Measurements from ENCODE around the gene RAP2C.

RAP2C gene

DNA sequence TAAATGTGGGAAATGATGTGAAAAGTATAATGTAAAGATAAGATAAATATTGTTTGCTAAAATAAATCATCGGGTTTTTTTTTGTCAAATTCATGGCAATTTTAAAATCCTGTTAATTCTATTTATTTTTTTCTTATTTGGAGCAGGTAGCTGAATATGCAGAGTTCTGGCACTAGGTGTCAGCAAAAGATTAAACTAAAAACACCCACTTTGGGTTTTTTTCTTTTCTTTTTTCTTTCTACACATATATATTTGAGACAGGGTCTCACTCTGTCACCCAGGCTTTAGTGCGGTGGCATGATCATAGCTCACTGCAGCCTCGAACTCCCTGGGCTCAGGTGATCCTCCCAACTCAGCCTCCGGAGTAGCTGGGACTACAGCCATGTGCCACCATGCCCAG lies 6.9 kb upstream of the RAP2C start:
- H3K27me3 ChIP-seq (ENCODE audit: control insufficient read depth in 5 of 5, insufficient read depth in 4 of 5, low read length in 5 of 5): peaks cover 0 to 3% (median 0%) of the 10 kb centered on the region in 5 donors
- H3K4me3 ChIP-seq (ENCODE audit: low read depth in 1 of 5, low read length in 5 of 5): no peak overlapping the region
- peaks cover 0 to 14% (median 4%) of the 10 kb centered on the region in 5 donors for H3K4me1 ChIP-seq (ENCODE audit: control insufficient read depth in 5 of 5, insufficient read depth in 5 of 5, low read length in 5 of 5)
- no peak overlapping the region for H3K27ac ChIP-seq (ENCODE audit: low read depth, low read length)
- H3K9ac ChIP-seq (ENCODE audit: low read length in 5 of 5): no peak overlapping the region
- H3K36me3 ChIP-seq (ENCODE audit: control insufficient read depth in 5 of 5, insufficient read depth in 5 of 5, low read length in 5 of 5): no peaks in the 10 kb centered on the region
- no peaks in the 10 kb centered on the region for H3K9me3 ChIP-seq (ENCODE audit: control insufficient read depth in 5 of 5, low read length in 5 of 5)

DNA sequence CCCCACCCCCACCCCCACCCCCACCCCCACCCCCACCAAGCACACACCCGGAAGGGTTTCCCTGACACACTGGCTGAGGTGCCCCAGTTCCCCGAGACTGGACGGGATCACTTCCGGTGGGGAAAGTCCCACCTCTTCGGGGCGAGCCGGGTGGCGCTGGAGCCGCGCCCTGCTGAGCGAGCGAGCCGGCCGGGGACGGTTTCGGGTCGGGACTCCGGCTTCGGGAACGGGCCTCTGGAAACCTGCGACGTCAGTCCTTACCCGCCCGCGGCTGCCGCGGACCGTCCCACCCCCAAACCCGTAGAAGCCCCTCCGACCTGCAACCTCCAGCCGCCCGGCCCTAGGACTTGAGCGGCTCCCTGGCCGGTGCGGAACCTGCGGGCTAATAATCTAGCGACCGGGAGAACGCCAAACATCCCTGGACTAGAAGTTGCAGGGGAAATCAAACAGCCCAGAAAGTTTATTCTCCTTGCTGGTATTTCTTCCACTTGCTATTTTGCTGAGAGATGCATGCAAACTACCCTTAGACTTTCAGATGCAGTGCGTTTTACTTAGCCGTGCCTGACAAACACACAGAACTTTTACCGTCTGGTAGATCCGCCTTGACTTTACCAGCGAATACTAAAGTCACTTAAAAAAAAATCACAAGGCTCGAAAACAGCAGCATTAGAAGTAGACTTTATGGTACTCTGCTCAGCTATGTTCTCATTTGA lies 991 bp downstream of the RAP2C start:
- Histone ChIP-seq H3K27ac (ENCODE audit: low read depth, low read length) (peak overlapping the region; percentile 92), H3K9ac (ENCODE audit: low read length in 5 of 5) (peak overlapping the region; percentile 6 to 84 (median 76)), H3K4me1 (ENCODE audit: control insufficient read depth in 5 of 5, insufficient read depth in 5 of 5, low read length in 5 of 5) (peaks cover 0 to 21% (median 12%) of the 10 kb centered on the region in 5 donors), H3K9me3 (ENCODE audit: control insufficient read depth in 5 of 5, low read length in 5 of 5) (no peaks in the 10 kb centered on the region), H3K27me3 (ENCODE audit: control insufficient read depth in 5 of 5, insufficient read depth in 4 of 5, low read length in 5 of 5) (peaks cover 0 to 4% (median 2%) of the 10 kb centered on the region in 5 donors), H3K36me3 (ENCODE audit: control insufficient read depth in 5 of 5, insufficient read depth in 5 of 5, low read length in 5 of 5) (peaks cover 0 to 6% (median 0%) of the 10 kb centered on the region in 5 donors), H3K4me3 (ENCODE audit: low read depth in 1 of 5, low read length in 5 of 5) (peak overlapping the region; percentile 68 to 84 (median 74))

DNA sequence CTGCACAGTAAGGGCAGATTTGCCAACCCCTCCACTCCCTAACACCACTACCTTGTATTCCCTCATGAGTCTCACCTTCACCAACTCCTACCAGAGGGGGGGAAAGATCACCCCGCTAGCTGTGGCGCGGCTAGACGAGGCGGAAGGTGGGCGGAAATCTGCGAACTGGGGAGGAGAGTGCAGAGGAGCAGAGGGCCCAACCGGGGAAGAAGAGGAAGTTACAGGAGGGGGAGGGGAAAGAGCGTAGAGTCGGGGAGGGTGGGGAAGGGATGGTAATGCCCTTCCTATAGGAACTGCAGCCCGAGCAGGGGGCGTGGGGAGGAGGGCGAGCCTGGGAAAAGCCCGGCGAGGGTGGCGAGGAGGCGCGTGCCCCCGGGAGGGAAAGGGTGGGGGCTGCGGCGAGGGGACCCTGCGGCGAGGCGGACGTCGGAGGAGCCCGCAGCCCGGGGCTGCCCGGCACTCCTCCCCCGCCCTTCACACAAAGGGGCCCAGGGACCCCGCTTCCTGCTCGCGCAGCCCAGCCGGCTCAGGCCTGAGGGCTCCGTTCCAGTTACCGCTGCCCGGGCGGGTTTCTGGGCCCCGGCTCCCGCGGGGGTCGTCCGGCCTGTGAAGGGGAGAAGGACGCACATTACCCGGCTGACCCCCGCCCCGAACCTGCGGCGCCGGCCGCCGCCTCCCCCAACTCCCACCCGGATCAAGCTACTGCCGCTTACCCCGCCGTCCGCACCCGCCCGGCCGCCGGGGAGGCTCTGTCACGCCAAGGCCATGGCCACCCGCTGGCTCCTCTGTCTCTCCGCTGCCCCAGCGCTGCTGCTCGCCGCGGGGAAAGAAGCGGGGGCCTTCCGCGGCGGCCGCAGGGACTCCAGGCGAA lies 1.8 kb downstream of the RAP2C start:
- peaks cover 0 to 12% (median 0%) of the 10 kb centered on the region in 5 donors for H3K36me3 ChIP-seq (ENCODE audit: control insufficient read depth in 5 of 5, insufficient read depth in 5 of 5, low read length in 5 of 5)
- H3K9ac ChIP-seq (ENCODE audit: low read length in 5 of 5): peak overlapping the region; percentile 71 to 82 (median 71)
- no peaks in the 10 kb centered on the region for H3K9me3 ChIP-seq (ENCODE audit: control insufficient read depth in 5 of 5, low read length in 5 of 5)
- H3K27ac ChIP-seq (ENCODE audit: low read depth, low read length): peak overlapping the region; percentile 86
- peak overlapping the region; percentile 68 to 91 (median 75) for H3K4me3 ChIP-seq (ENCODE audit: low read depth in 1 of 5, low read length in 5 of 5)
- H3K4me1 ChIP-seq (ENCODE audit: control insufficient read depth in 5 of 5, insufficient read depth in 5 of 5, low read length in 5 of 5): peaks cover 0 to 23% (median 16%) of the 10 kb centered on the region in 5 donors
- H3K27me3 ChIP-seq (ENCODE audit: control insufficient read depth in 5 of 5, insufficient read depth in 4 of 5, low read length in 5 of 5): peaks cover 0 to 4% (median 0%) of the 10 kb centered on the region in 5 donors

DNA sequence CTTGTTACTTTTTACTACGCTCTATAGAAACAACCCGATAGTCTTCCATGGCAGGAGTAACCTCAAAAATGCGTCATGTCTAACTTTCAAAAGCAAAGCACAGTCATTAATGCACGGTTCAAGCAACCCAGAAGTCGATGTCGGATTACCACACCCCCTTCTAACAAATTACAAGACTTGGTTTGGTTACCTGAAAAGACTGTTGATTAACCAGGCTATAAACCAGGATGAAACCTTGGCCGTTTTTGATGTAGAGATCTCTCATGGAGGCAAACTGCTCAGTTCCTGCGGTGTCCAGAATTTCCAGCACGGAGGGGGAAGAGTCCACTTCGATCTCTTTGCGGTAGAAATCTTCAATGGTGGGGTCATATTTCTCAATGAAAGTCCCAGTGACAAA lies 2.4 kb downstream of the RAP2C start:
- H3K27me3 ChIP-seq (ENCODE audit: control insufficient read depth in 5 of 5, insufficient read depth in 4 of 5, low read length in 5 of 5): peaks cover 0 to 4% (median 0%) of the 10 kb centered on the region in 5 donors
- H3K4me1 ChIP-seq (ENCODE audit: control insufficient read depth in 5 of 5, insufficient read depth in 5 of 5, low read length in 5 of 5): peaks cover 0 to 23% (median 16%) of the 10 kb centered on the region in 5 donors
- peak overlapping the region; percentile 71 to 82 (median 71) for H3K9ac ChIP-seq (ENCODE audit: low read length in 5 of 5)
- H3K4me3 ChIP-seq (ENCODE audit: low read depth in 1 of 5, low read length in 5 of 5): peak overlapping the region; percentile 68 to 91 (median 75)
- no peaks in the 10 kb centered on the region for H3K9me3 ChIP-seq (ENCODE audit: control insufficient read depth in 5 of 5, low read length in 5 of 5)
- peaks cover 0 to 14% (median 0%) of the 10 kb centered on the region in 5 donors for H3K36me3 ChIP-seq (ENCODE audit: control insufficient read depth in 5 of 5, insufficient read depth in 5 of 5, low read length in 5 of 5)
- peak overlapping the region; percentile 86 for H3K27ac ChIP-seq (ENCODE audit: low read depth, low read length)

DNA sequence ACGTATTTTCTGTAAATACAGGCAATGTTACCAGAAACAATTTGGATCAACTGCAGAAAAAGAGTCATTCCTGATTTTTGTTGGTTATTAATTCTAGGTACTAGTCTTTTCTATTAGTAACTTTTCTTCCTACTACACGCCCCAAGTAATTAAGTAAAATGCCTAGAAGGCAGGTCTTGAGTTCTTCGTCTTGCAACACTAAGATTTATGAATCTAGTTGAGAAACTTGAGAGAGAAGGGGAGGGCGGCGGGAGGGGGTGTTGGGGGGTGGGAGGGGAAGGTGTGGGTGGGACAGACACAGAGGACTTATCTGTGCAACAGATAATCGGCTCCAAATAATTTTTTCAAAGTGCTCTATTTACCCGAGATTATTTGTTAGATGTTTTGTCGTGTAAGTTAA lies 3.0 kb downstream of the RAP2C start:
- peaks cover 0 to 16% (median 2%) of the 10 kb centered on the region in 5 donors for H3K36me3 ChIP-seq (ENCODE audit: control insufficient read depth in 5 of 5, insufficient read depth in 5 of 5, low read length in 5 of 5)
- peak overlapping the region in 3 of 5 donors; percentile 71 to 81 (median 71) for H3K9ac ChIP-seq (ENCODE audit: low read length in 5 of 5)
- no peaks in the 10 kb centered on the region for H3K9me3 ChIP-seq (ENCODE audit: control insufficient read depth in 5 of 5, low read length in 5 of 5)
- H3K27me3 ChIP-seq (ENCODE audit: control insufficient read depth in 5 of 5, insufficient read depth in 4 of 5, low read length in 5 of 5): peaks cover 0 to 4% (median 0%) of the 10 kb centered on the region in 5 donors
- H3K4me1 ChIP-seq (ENCODE audit: control insufficient read depth in 5 of 5, insufficient read depth in 5 of 5, low read length in 5 of 5): peaks cover 0 to 23% (median 16%) of the 10 kb centered on the region in 5 donors
- peak overlapping the region; percentile 68 to 91 (median 75) for H3K4me3 ChIP-seq (ENCODE audit: low read depth in 1 of 5, low read length in 5 of 5)
- H3K27ac ChIP-seq (ENCODE audit: low read depth, low read length): peak overlapping the region; percentile 86

DNA sequence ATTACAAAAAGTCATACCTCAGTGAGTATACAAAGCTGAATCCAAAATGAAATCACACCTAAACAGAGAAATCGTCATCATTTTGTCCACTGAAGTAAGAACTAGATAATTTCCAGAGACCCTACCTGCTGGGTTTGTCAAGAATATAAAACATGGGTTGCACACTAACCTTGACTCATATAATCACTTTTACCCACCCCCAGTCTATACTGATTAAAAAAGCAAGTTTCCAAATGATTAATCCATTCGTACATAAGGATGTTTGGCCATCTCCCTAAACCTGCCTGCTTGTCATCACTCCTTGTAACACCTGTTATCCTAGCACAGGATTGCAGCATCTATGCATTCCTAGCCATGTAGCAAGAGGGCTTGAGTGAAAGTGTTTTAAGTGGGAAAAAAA lies 4.7 kb downstream of the RAP2C start:
- no peaks in the 10 kb centered on the region for H3K9me3 ChIP-seq (ENCODE audit: control insufficient read depth in 5 of 5, low read length in 5 of 5)
- H3K36me3 ChIP-seq (ENCODE audit: control insufficient read depth in 5 of 5, insufficient read depth in 5 of 5, low read length in 5 of 5): peaks cover 0 to 17% (median 3%) of the 10 kb centered on the region in 5 donors
- peaks cover 0 to 7% (median 2%) of the 10 kb centered on the region in 5 donors for H3K27me3 ChIP-seq (ENCODE audit: control insufficient read depth in 5 of 5, insufficient read depth in 4 of 5, low read length in 5 of 5)
- H3K4me1 ChIP-seq (ENCODE audit: control insufficient read depth in 5 of 5, insufficient read depth in 5 of 5, low read length in 5 of 5): peaks cover 0 to 24% (median 15%) of the 10 kb centered on the region in 5 donors
- no peak overlapping the region for H3K27ac ChIP-seq (ENCODE audit: low read depth, low read length)
- no peak overlapping the region for H3K4me3 ChIP-seq (ENCODE audit: low read depth in 1 of 5, low read length in 5 of 5)
- no peak overlapping the region for H3K9ac ChIP-seq (ENCODE audit: low read length in 5 of 5)

DNA sequence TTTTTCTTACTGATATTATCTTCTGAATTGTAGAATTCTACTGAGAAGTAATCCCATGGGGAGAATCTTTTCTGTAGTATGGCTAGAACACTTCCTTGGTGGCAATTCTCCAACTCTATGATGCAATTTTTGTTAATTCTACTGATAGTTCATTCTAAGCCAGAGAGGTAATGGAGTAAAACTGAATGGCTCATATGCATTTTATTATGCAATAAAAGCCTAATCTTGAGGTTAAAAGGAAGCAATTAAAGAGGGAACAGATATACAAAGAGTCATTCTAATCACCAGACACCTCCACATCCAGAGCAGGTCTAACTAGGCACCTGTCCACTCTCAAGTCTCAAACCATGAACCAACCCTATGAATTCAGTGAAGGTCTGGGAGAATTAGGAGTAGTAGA lies 9.7 kb downstream of the RAP2C start:
- peaks cover 0 to 16% (median 8%) of the 10 kb centered on the region in 5 donors for H3K4me1 ChIP-seq (ENCODE audit: control insufficient read depth in 5 of 5, insufficient read depth in 5 of 5, low read length in 5 of 5)
- peaks cover 0 to 7% (median 6%) of the 10 kb centered on the region in 5 donors for H3K27me3 ChIP-seq (ENCODE audit: control insufficient read depth in 5 of 5, insufficient read depth in 4 of 5, low read length in 5 of 5)
- H3K9me3 ChIP-seq (ENCODE audit: control insufficient read depth in 5 of 5, low read length in 5 of 5): no peaks in the 10 kb centered on the region
- no peak overlapping the region for H3K9ac ChIP-seq (ENCODE audit: low read length in 5 of 5)
- H3K36me3 ChIP-seq (ENCODE audit: control insufficient read depth in 5 of 5, insufficient read depth in 5 of 5, low read length in 5 of 5): peaks cover 0 to 17% (median 3%) of the 10 kb centered on the region in 5 donors
- H3K4me3 ChIP-seq (ENCODE audit: low read depth in 1 of 5, low read length in 5 of 5): no peak overlapping the region
- no peak overlapping the region for H3K27ac ChIP-seq (ENCODE audit: low read depth, low read length)

DNA sequence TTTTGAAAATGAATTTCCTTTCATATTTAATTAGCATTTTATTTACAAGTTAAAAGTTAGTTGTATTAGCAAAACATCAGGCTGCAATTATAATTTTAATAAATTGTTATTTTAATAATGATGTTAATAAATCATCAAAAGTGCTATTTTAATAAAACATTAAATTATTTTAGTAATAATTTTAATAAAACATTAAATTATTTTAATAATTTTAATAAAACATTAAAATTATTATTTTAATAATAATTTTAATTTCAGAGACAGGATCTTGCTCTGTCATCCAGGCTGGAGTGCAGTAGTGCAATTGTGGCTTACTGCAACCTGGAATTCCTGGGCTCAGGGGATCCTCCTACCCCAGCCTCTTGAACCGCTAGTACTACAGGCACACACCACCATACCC lies 10.8 kb downstream of the RAP2C start:
- peaks cover 0 to 16% (median 8%) of the 10 kb centered on the region in 5 donors for H3K4me1 ChIP-seq (ENCODE audit: control insufficient read depth in 5 of 5, insufficient read depth in 5 of 5, low read length in 5 of 5)
- H3K9me3 ChIP-seq (ENCODE audit: control insufficient read depth in 5 of 5, low read length in 5 of 5): no peaks in the 10 kb centered on the region
- H3K27me3 ChIP-seq (ENCODE audit: control insufficient read depth in 5 of 5, insufficient read depth in 4 of 5, low read length in 5 of 5): peaks cover 0 to 7% (median 6%) of the 10 kb centered on the region in 5 donors
- H3K4me3 ChIP-seq (ENCODE audit: low read depth in 1 of 5, low read length in 5 of 5): no peak overlapping the region
- H3K27ac ChIP-seq (ENCODE audit: low read depth, low read length): no peak overlapping the region
- peaks cover 0 to 11% (median 3%) of the 10 kb centered on the region in 5 donors for H3K36me3 ChIP-seq (ENCODE audit: control insufficient read depth in 5 of 5, insufficient read depth in 5 of 5, low read length in 5 of 5)
- no peak overlapping the region for H3K9ac ChIP-seq (ENCODE audit: low read length in 5 of 5)

DNA sequence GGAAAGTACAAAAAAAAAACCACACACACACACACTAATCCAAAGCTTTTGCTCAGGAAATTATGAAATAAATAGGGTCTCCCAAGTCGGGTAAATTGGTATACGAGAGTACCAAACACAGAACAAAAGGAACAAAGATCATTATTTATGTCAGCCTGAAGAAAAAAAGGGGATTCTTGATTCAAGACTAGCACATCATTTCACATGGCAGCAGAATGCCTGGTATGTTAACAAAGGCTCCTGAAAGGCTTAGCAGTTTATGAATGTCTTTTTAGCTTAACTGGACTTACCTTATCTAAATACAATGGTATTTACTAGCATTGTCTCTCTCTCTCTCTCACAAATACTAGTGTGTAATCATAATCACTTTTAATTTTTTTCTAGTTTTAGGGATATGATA lies 11.3 kb downstream of the RAP2C start:
- H3K36me3 ChIP-seq (ENCODE audit: control insufficient read depth in 5 of 5, insufficient read depth in 5 of 5, low read length in 5 of 5): peaks cover 0 to 10% (median 3%) of the 10 kb centered on the region in 5 donors
- peaks cover 0 to 15% (median 8%) of the 10 kb centered on the region in 5 donors for H3K4me1 ChIP-seq (ENCODE audit: control insufficient read depth in 5 of 5, insufficient read depth in 5 of 5, low read length in 5 of 5)
- H3K27ac ChIP-seq (ENCODE audit: low read depth, low read length): no peak overlapping the region
- H3K27me3 ChIP-seq (ENCODE audit: control insufficient read depth in 5 of 5, insufficient read depth in 4 of 5, low read length in 5 of 5): peaks cover 0 to 7% (median 6%) of the 10 kb centered on the region in 5 donors
- H3K9me3 ChIP-seq (ENCODE audit: control insufficient read depth in 5 of 5, low read length in 5 of 5): no peaks in the 10 kb centered on the region
- no peak overlapping the region for H3K4me3 ChIP-seq (ENCODE audit: low read depth in 1 of 5, low read length in 5 of 5)
- H3K9ac ChIP-seq (ENCODE audit: low read length in 5 of 5): no peak overlapping the region

Measured in subcutaneous abdominal adipose tissue (tissue), 5 donors.